ENCODE results near the gene TRAPPC10. TPM values are rescaled to one million over a fixed set of nuclear protein-coding genes. Genes with fewer than 3 reads are reported as not detected.
"Not testable (repeated sequence)": the region's sequence is repeated elsewhere in the genome, so short reads cannot be mapped to it uniquely, and the experiment has no call there.

TRAPPC10 gene
- total and polyA plus RNA-seq, 9 of the 15 experiments (the other 6 are each of a cell fraction or from before 2014, with no cell fraction given): 1.1 to 33.8 (median 24.3) TPM

DNA sequence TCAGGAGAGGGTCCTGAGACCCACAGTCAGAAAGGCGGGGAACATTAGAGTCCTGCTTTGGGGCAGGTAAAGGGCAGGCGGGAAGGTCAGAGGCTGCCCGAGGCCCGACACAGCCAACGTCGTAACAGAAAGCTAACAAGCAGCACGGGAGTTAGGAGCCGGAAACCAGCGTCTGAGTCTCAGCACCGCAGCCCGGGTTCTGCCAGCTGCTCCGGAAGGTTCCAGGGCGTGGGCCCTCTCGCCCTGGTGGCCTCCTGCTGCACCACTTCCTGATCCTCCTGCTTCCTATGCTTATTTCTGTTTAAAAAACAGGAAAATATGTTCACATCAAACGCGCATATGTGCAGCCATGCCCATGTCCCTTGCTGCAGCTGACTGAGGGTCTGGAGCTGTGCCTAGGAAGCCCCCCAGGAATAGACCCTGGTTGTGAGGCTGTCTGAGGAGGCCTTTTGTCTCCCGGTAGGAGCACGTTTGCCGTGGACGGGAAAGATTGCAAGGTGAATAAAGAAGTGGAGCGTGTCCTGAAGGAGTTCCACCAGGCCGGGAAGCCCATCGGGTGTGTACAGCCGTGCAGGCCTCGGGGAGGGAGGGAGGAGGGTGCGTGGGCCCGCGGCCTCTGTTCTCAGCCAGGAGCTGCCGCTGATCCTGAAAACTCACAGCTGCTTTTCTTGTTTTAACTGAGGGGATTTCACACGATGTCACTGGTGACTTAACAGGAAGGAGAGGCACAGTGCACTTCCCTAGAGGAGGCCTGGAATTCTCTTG lies 127.9 kb downstream of the TRAPPC10 start:
- H3K79me2 ChIP-seq (ENCODE audit: control insufficient read depth, insufficient read depth, low read length); H2AFZ ChIP-seq (ENCODE audit: low read depth, low read length); H3K4me3 ChIP-seq; intact Hi-C loops (cut with micrococcal nuclease); H3K4me2 ChIP-seq (ENCODE audit: insufficient read depth, low read length); H3K4me1 ChIP-seq (replicated peaks in 1 of 2; ENCODE audit: control insufficient read depth in 2 of 2, insufficient read depth in 2 of 2, low read length in 2 of 2); H3K9ac ChIP-seq (ENCODE audit: insufficient read depth in 1 of 2, low read depth in 2 of 2, low read length in 2 of 2); H3K36me3 ChIP-seq (ENCODE audit: control insufficient read depth, insufficient read depth, low read length); H4K20me1 ChIP-seq (replicated peaks; ENCODE audit: control insufficient read depth, insufficient read depth, low read length); BruUV-seq (replicated peaks); DNase-seq (ENCODE audit: extremely low read depth in 1 of 4, low spot score in 3 of 4); H3K9me1 ChIP-seq (ENCODE audit: control insufficient read depth, insufficient read depth, low read length); H3K27me3 ChIP-seq (ENCODE audit: control insufficient read depth in 2 of 2, insufficient read depth in 2 of 2, low read length in 2 of 2); CTCF ChIA-PET (ENCODE audit: low intra/inter-chr PET ratio); POLR2A ChIA-PET; H3K27ac ChIP-seq (ENCODE audit: extremely low read depth, low read depth, low read length); H3K9me3 ChIP-seq (replicated peaks; ENCODE audit: control insufficient read depth, insufficient read depth, low read depth, low read length): not testable (repeated sequence)
- no CpG with 5 or more reads among the region's 30 CpGs for WGBS (ENCODE audit: insufficient coverage, low coverage, missing lambda C conversion rate)
- in situ Hi-C loops (cut with MboI): loop anchor here (25.0 kb wide), 1 partner anchor 353 kb away; the partner anchor contains the start of genes CSTB and RRP1
- ATAC-seq (0 out of 3 replicates have a peak, but pooled peaks have one; percentile 10), FAIRE-seq (peak; percentile 15)

- intact Hi-C loops (cut with micrococcal nuclease); H2AFZ ChIP-seq (ENCODE audit: low read depth, low read length); H3K36me3 ChIP-seq (ENCODE audit: control insufficient read depth, insufficient read depth, low read length); H3K4me3 ChIP-seq; CTCF ChIA-PET (ENCODE audit: low intra/inter-chr PET ratio); H3K9me3 ChIP-seq (replicated peaks; ENCODE audit: control insufficient read depth, insufficient read depth, low read depth, low read length); POLR2A ChIA-PET; DNase-seq (ENCODE audit: extremely low read depth in 1 of 4, low spot score in 3 of 4); H3K4me2 ChIP-seq (ENCODE audit: insufficient read depth, low read length); H3K27ac ChIP-seq (ENCODE audit: extremely low read depth, low read depth, low read length); H3K9ac ChIP-seq (ENCODE audit: insufficient read depth in 1 of 2, low read depth in 2 of 2, low read length in 2 of 2); FAIRE-seq; H3K79me2 ChIP-seq (ENCODE audit: control insufficient read depth, insufficient read depth, low read length); H3K4me1 ChIP-seq (replicated peaks in 1 of 2; ENCODE audit: control insufficient read depth in 2 of 2, insufficient read depth in 2 of 2, low read length in 2 of 2); H3K27me3 ChIP-seq (ENCODE audit: control insufficient read depth in 2 of 2, insufficient read depth in 2 of 2, low read length in 2 of 2); H4K20me1 ChIP-seq (replicated peaks; ENCODE audit: control insufficient read depth, insufficient read depth, low read length); H3K9me1 ChIP-seq (ENCODE audit: control insufficient read depth, insufficient read depth, low read length); BruUV-seq (replicated peaks): not testable (repeated sequence)
- no CpG with 5 or more reads among the region's 18 CpGs for WGBS (ENCODE audit: insufficient coverage, low coverage, missing lambda C conversion rate)
- in situ Hi-C loops (cut with MboI): loop anchor here (25.0 kb wide), 1 partner anchor 353 kb away; the partner anchor contains the start of genes CSTB and RRP1
- ATAC-seq: peak; percentile 23
Observed at GRCh38 chr21:44140552-44140932, 128.4 kb downstream of the TRAPPC10 start.

All from K562 (cell line).